ENCODE results near the gene RELT.

The RELT gene

GRCh38 chr11:73346186-73346935 is 29.8 kb upstream of the RELT start:
- DNase-seq (ENCODE audit: low read depth in 2 of 2): no peak

GRCh38 chr11:73347067-73347466 is 29.1 kb upstream of the RELT start:
- no peak for DNase-seq (ENCODE audit: low read depth in 2 of 2)

GRCh38 chr11:73348838-73349237 is 27.4 kb upstream of the RELT start:
- no peak for DNase-seq (ENCODE audit: low read depth in 2 of 2)

- DNase-seq (ENCODE audit: low read depth in 2 of 2): no peak
Observed at GRCh38 chr11:73349633-73350032, 26.6 kb upstream of the RELT start.

- peak in 1 of 2 donors; percentile 27 for DNase-seq (ENCODE audit: low read depth in 2 of 2)
Observed at GRCh38 chr11:73350908-73351636, 25.1 kb upstream of the RELT start.

- no peak for DNase-seq (ENCODE audit: low read depth in 2 of 2)
Observed at GRCh38 chr11:73353422-73353821, 22.8 kb upstream of the RELT start.

- no peak for DNase-seq (ENCODE audit: low read depth in 2 of 2)
Observed at GRCh38 chr11:73355109-73355508, 21.1 kb upstream of the RELT start.

- DNase-seq (ENCODE audit: low read depth in 2 of 2): no peak
Observed at GRCh38 chr11:73356979-73357860, 19.0 kb upstream of the RELT start.

- DNase-seq (ENCODE audit: low read depth in 2 of 2): no peak
Observed at GRCh38 chr11:73358071-73358470, 18.1 kb upstream of the RELT start.

- no peak for DNase-seq (ENCODE audit: low read depth in 2 of 2)
Observed at GRCh38 chr11:73359341-73359740, 16.9 kb upstream of the RELT start.

GRCh38 chr11:73359930-73360742 is 16.1 kb upstream of the RELT start:
- DNase-seq (ENCODE audit: low read depth in 2 of 2): peak in 1 of 2 donors; percentile 20

- no peak for DNase-seq (ENCODE audit: low read depth in 2 of 2)
Observed at GRCh38 chr11:73360743-73361369, 15.3 kb upstream of the RELT start.

GRCh38 chr11:73361953-73362776 is 14.0 kb upstream of the RELT start:
- DNase-seq (ENCODE audit: low read depth in 2 of 2): no peak

GRCh38 chr11:73363147-73363546 is 13.1 kb upstream of the RELT start:
- DNase-seq (ENCODE audit: low read depth in 2 of 2): no peak

- no peak for DNase-seq (ENCODE audit: low read depth in 2 of 2)
Observed at GRCh38 chr11:73365352-73366264, 10.6 kb upstream of the RELT start.

GRCh38 chr11:73366265-73366610 is 10.0 kb upstream of the RELT start:
- no peak for DNase-seq (ENCODE audit: low read depth in 2 of 2)

GRCh38 chr11:73366953-73367352 is 9.2 kb upstream of the RELT start:
- DNase-seq (ENCODE audit: low read depth in 2 of 2): no peak

- DNase-seq (ENCODE audit: low read depth in 2 of 2): no peak
Observed at GRCh38 chr11:73367482-73368024, 8.6 kb upstream of the RELT start.
